Fibroblast of mammary gland (primary cell): ENCODE results near the gene KCNK3.

Experiments
- DNase-seq: peaks from one replicate; pipeline ENCODE4 v3.0.0-alpha.2; 2010; ENCODE audit warnings: low read depth
- H3K4me3 ChIP-seq: 2 replicates; pipeline ENCODE4 v1.5.1; 2011; ENCODE audit warnings: low read depth, mild to moderate bottlenecking, low read length, moderate library complexity; ENCODE audit not compliant: control insufficient read depth
- TF ChIP-seq, protein P1 (sequence below): conservative IDR thresholded peaks from 2 replicates; pipeline ENCODE4 v1.5.1; 2011; ENCODE audit warnings: low read depth, low read length, inconsistent platforms; ENCODE audit not compliant: control insufficient read depth, insufficient read depth

The KCNK3 gene

GRCh38 chr2:26666671-26667070 is 25.9 kb upstream of the KCNK3 start:
- DNase-seq: no peak
- TF ChIP-seq, protein P1, sequence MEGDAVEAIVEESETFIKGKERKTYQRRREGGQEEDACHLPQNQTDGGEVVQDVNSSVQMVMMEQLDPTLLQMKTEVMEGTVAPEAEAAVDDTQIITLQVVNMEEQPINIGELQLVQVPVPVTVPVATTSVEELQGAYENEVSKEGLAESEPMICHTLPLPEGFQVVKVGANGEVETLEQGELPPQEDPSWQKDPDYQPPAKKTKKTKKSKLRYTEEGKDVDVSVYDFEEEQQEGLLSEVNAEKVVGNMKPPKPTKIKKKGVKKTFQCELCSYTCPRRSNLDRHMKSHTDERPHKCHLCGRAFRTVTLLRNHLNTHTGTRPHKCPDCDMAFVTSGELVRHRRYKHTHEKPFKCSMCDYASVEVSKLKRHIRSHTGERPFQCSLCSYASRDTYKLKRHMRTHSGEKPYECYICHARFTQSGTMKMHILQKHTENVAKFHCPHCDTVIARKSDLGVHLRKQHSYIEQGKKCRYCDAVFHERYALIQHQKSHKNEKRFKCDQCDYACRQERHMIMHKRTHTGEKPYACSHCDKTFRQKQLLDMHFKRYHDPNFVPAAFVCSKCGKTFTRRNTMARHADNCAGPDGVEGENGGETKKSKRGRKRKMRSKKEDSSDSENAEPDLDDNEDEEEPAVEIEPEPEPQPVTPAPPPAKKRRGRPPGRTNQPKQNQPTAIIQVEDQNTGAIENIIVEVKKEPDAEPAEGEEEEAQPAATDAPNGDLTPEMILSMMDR: no peak
- H3K4me3 ChIP-seq: no peak overlapping the region

DNA sequence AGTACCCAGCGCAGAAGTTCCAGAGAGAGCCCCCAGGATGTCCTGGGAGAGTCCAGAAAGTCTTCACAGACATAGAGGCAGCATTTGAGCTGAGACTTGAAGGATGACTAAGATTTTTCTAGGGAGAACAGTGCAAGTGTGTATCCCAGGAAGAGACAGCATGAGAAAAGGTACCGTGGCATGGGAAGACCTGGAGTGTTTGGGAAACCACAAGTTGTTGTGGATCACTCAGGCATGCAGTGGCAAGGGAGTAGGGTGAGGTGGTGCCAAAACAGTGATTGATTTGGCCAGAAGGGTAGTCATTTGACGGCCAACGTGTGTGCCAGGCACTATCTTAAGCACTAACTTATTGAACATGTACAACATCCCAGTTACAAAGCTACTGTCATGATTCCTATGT is 24.5 kb upstream of the KCNK3 start:
- no peak overlapping the region for H3K4me3 ChIP-seq
- no peak for DNase-seq
- TF ChIP-seq, protein P1: no peak

DNA sequence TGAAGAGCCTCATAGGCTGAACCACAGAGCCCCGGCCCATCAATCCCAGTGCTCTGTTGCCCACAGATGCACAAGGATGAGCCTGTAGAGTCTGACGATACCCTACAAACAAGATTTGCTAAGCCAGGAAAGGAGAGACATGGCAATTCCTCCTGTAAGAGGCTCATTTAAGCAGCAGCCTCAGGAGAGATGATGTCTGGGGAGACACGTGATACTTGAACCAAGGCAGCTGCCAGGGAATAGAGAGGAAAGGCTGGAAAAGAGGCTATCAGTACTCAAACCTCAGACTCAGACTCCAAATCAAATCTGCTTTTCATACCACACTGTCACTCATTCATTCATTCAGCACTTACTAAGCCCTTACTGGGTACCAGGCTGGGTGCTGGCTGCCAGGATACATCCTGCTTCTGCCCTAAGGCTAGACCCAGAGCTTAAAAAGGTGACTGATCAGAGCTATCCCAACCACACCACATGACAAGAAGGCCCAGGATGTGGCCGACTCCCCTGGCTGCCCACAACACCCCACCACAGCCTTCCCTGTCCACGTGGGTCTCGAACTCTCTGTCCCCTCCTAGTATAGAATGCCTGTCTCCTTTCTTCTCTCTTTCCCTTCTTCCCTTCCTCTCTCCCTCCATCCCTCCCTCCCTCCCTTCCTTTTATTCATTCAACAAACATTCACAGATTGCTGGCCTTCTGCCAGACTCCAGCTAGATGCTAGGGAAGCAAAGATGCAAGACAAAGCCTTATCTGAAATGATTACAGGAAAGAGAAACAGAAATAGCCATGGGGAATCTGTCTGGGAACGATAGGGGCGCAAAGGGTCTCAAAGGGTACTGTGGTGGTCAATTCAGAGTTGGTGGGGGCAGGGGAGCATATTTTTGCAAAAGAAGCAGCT is 23.4 kb upstream of the KCNK3 start:
- no peak overlapping the region for H3K4me3 ChIP-seq
- no peak for DNase-seq
- TF ChIP-seq, protein P1: no peak

DNA sequence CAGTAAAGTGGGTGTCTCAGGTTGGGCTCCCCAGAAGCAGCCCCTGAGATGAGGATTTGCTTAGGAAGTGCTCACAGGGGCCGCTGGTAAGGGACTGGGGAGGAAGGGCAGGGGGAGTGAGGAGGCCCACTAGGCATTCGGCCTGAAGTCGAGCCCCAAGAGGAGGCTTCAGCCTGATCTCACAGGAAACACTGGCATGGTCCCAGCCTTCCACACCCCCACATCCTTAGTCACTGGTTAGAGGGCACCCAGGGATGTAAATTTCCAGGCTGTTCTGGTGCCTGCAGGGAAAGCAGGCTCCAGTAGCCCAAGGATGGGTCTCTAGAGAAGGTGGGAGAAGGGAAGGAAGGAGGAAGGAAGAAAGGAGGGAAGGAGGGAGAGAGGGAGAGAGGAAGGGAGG is 22.4 kb upstream of the KCNK3 start:
- DNase-seq: peak; percentile 64
- H3K4me3 ChIP-seq: no peak overlapping the region
- TF ChIP-seq, protein P1: no peak

- DNase-seq: no peak
- TF ChIP-seq, protein P1: no peak
- no peak overlapping the region for H3K4me3 ChIP-seq
Measured at GRCh38 chr2:26670931-26671460, 21.5 kb upstream of the KCNK3 start.

- TF ChIP-seq, protein P1: no peak
- no peak for DNase-seq
- H3K4me3 ChIP-seq: no peak overlapping the region
Measured at GRCh38 chr2:26671691-26672090, 20.8 kb upstream of the KCNK3 start.
